ENCODE measurements around the gene DAPP1. TPM values are rescaled to one million over a fixed set of nuclear protein-coding genes. Genes with fewer than 3 reads are reported as not detected.

The DAPP1 gene
- polyA plus RNA-seq, 6 donors from 2014 or later, result 114 to 255 (median 199) TPM

GRCh38 chr4:99846891-99847290 lies 30.3 kb downstream of the DAPP1 start:
- peak overlapping the region in 5 of 6 donors; percentile 44 to 96 (median 83) for H3K27ac Mint-ChIP-seq
- H3K9me3 Mint-ChIP-seq, result no peaks in the 10 kb centered on the region
- H3K27me3 Mint-ChIP-seq, result no peaks in the 10 kb centered on the region
- ATAC-seq (ENCODE audit: low read depth in 2 of 2) (no peak), DNase-seq (no peak)
- H3K36me3 Mint-ChIP-seq, result peaks cover 17% of the 10 kb centered on the region in 2 donors
- peak overlapping the region in 5 of 8 donors; percentile 7 to 74 (median 51) for H3K4me3 Mint-ChIP-seq
- H3K4me1 Mint-ChIP-seq, result peaks cover 42 to 65% (median 42%) of the 10 kb centered on the region in 3 donors

- H3K4me1 Mint-ChIP-seq, result peaks cover 41 to 63% (median 46%) of the 10 kb centered on the region in 3 donors
- H3K4me3 Mint-ChIP-seq, result peak overlapping the region in 7 of 8 donors; percentile 7 to 74 (median 42)
- peaks cover 11 to 12% of the 10 kb centered on the region in 2 donors for H3K36me3 Mint-ChIP-seq
- no peaks in the 10 kb centered on the region for H3K27me3 Mint-ChIP-seq
- ATAC-seq (ENCODE audit: low read depth in 2 of 2) (peak; percentile 90 to 93), DNase-seq (peak; percentile 71)
- no peaks in the 10 kb centered on the region for H3K9me3 Mint-ChIP-seq
- H3K27ac Mint-ChIP-seq, result peak overlapping the region; percentile 44 to 96 (median 78)
These were observed 30.8 kb downstream of the DAPP1 start for GRCh38 chr4:99847362-99847976.

DNA sequence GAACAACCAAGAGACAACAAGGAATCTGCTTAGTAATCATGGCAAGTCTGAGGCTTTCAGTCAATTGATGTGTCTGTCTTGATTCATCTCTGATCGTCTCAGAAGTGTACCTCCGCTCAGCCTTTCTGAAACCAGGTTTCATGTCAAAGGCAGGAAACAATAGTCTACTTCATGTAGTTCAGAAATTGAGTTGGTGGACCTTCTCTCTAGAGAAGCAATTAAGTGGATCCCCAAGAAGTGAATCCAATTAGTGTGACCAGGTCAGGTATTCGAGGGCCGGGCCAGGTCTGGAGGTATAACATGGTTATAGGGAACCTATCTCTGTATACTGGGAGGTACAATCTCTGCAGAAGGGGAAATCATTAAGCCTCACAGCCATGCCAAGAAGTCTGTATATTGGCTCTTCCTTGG lies 32.0 kb downstream of the DAPP1 start:
- Mint-ChIP-seq H3K4me3 (peak overlapping the region in 1 of 8 donors; percentile 35), H3K27me3 (no peaks in the 10 kb centered on the region), H3K27ac (peak overlapping the region in 4 of 6 donors; percentile 33 to 89 (median 77)), H3K36me3 (peaks cover 4 to 13% of the 10 kb centered on the region in 2 donors), H3K4me1 (peaks cover 41 to 61% (median 46%) of the 10 kb centered on the region in 3 donors), H3K9me3 (no peaks in the 10 kb centered on the region)
- no peak for DNase-seq
- ATAC-seq (ENCODE audit: low read depth in 2 of 2), result no peak

DNA sequence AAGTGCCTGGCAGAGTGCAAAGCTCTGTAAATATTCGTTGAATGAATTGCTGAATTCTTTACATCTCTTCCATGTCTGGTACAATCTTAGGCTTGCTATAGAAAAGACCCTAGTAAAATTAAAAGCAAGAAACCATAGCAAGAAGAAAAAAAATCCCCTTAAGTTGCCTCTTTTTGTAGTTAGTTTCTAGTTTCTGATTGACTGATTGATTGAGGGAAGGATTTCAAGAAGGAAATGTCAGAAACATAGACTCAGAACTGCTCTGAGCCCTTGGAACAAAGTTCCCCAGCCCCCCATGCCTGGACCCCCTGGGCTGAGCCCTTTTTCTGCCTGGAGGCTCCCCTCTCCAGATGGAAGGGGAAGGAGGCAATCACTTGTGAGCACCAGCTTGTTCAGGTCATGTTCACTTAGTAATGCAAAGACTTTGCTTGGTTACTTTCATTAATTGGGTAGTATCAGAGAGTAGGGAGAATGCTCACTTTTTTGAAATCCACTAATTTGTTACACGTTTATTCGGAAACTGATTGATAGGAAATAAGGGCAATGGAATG lies 35.6 kb downstream of the DAPP1 start:
- Mint-ChIP-seq H3K4me1 (peaks cover 49 to 66% (median 54%) of the 10 kb centered on the region in 3 donors), H3K27ac (peak overlapping the region in 3 of 6 donors; percentile 28 to 72 (median 57)), H3K4me3 (no peak overlapping the region), H3K27me3 (no peaks in the 10 kb centered on the region), H3K36me3 (peaks cover 23 to 26% of the 10 kb centered on the region in 2 donors), H3K9me3 (no peaks in the 10 kb centered on the region)
- ATAC-seq (ENCODE audit: low read depth in 2 of 2) (no peak), DNase-seq (no peak)

DNA sequence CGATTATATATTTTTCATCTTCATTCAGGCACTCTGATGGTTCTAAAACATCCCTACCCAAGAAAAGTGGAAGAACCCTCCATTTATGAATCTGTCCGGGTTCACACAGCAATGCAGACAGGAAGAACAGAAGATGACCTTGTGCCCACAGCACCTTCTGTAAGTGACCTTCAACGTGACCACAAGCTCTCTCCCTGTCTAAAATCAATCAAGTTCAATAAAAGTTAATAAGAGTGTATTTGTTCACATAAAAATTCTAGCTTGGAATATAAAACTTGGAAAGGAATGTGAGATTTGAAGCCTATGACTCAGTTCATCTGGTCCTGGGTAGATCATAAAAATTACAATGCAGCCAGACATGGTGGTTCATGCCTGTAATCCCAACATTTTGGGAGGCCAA lies 36.6 kb downstream of the DAPP1 start:
- no peaks in the 10 kb centered on the region for H3K9me3 Mint-ChIP-seq
- H3K27me3 Mint-ChIP-seq, result no peaks in the 10 kb centered on the region
- DNase-seq (no peak), ATAC-seq (ENCODE audit: low read depth in 2 of 2) (no peak)
- H3K4me3 Mint-ChIP-seq, result no peak overlapping the region
- H3K4me1 Mint-ChIP-seq, result peaks cover 47 to 62% (median 48%) of the 10 kb centered on the region in 3 donors
- peak overlapping the region in 3 of 6 donors; percentile 42 to 61 (median 57) for H3K27ac Mint-ChIP-seq
- peaks cover 26 to 28% of the 10 kb centered on the region in 2 donors for H3K36me3 Mint-ChIP-seq

GRCh38 chr4:99853999-99854398 lies 37.4 kb downstream of the DAPP1 start:
- Mint-ChIP-seq H3K9me3 (no peaks in the 10 kb centered on the region), H3K27me3 (no peaks in the 10 kb centered on the region), H3K36me3 (peaks cover 26 to 32% of the 10 kb centered on the region in 2 donors), H3K27ac (peak overlapping the region in 2 of 6 donors; percentile 85 to 92), H3K4me3 (no peak overlapping the region), H3K4me1 (peaks cover 43 to 56% (median 48%) of the 10 kb centered on the region in 3 donors)
- DNase-seq, result no peak
- no peak for ATAC-seq (ENCODE audit: low read depth in 2 of 2)

DNA sequence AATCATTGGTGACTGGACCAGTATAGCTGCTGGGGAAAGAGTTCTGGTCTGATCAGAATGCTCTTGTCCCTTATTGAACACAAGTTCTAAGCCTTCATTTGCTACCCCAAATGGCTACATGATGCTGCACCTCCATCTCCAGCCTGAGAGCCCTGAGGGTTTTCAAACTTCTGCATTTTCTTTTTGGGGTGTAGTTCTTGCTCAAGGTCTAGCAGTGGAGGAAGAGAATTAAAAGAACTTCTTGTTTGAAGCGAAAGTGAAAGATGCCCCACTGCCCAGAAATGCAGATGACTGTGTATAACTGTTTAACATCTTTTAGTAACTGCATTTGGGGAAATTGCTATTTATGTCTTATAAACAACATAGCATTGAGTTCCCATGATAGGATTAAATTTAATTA lies 39.1 kb downstream of the DAPP1 start:
- Mint-ChIP-seq H3K4me3 (peak overlapping the region in 5 of 8 donors; percentile 12 to 65 (median 38)), H3K27me3 (no peaks in the 10 kb centered on the region), H3K27ac (peak overlapping the region in 5 of 6 donors; percentile 81 to 92 (median 85)), H3K4me1 (peaks cover 48 to 60% (median 58%) of the 10 kb centered on the region in 3 donors), H3K9me3 (no peaks in the 10 kb centered on the region), H3K36me3 (peaks cover 26 to 32% of the 10 kb centered on the region in 2 donors)
- ATAC-seq (ENCODE audit: low read depth in 2 of 2) (peak; percentile 86 to 91), DNase-seq (peak; percentile 66)

DNA sequence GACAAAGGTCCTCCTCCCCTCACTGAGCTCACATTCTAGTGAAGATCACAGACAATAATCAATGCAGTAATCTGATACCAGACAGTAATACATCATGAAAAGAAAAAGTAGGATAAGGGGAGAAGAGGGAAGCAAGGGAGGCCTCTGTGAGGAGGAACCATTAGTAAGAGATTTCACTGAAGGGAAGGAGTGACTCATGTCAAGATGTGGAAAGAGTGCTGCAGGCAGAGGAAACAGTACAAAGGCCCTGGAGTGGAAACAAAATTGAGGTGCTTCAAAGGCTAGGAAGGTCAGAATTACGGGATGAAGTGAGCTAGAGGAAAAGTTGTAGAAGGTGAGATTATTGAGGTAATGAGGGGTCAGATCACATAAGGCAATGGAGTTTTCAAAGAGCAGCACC lies 39.5 kb downstream of the DAPP1 start:
- Mint-ChIP-seq H3K27me3 (no peaks in the 10 kb centered on the region), H3K4me3 (peak overlapping the region in 7 of 8 donors; percentile 12 to 76 (median 62)), H3K36me3 (peaks cover 26 to 32% of the 10 kb centered on the region in 2 donors), H3K4me1 (peaks cover 44 to 55% (median 54%) of the 10 kb centered on the region in 3 donors), H3K9me3 (no peaks in the 10 kb centered on the region), H3K27ac (peak overlapping the region; percentile 37 to 99 (median 86))
- no peak for DNase-seq
- no peak for ATAC-seq (ENCODE audit: low read depth in 2 of 2)

GRCh38 chr4:99857307-99857706 lies 40.7 kb downstream of the DAPP1 start:
- H3K9me3 Mint-ChIP-seq, result no peaks in the 10 kb centered on the region
- peaks cover 42 to 48% (median 46%) of the 10 kb centered on the region in 3 donors for H3K4me1 Mint-ChIP-seq
- H3K4me3 Mint-ChIP-seq, result peak overlapping the region in 1 of 8 donors; percentile 5
- DNase-seq, result no peak
- no peaks in the 10 kb centered on the region for H3K27me3 Mint-ChIP-seq
- ATAC-seq (ENCODE audit: low read depth in 2 of 2), result no peak
- peaks cover 26 to 32% of the 10 kb centered on the region in 2 donors for H3K36me3 Mint-ChIP-seq
- H3K27ac Mint-ChIP-seq, result peak overlapping the region; percentile 47 to 94 (median 86)

- Mint-ChIP-seq H3K27ac (peak overlapping the region in 5 of 6 donors; percentile 81 to 95 (median 86)), H3K4me3 (peak overlapping the region in 7 of 8 donors; percentile 9 to 77 (median 63)), H3K4me1 (peaks cover 38 to 42% (median 40%) of the 10 kb centered on the region in 3 donors), H3K27me3 (no peaks in the 10 kb centered on the region), H3K9me3 (no peaks in the 10 kb centered on the region), H3K36me3 (peaks cover 19 to 21% of the 10 kb centered on the region in 2 donors)
- ATAC-seq (ENCODE audit: low read depth in 2 of 2), result peak; percentile 35 to 60
- DNase-seq, result no peak
These were observed 43.0 kb downstream of the DAPP1 start for GRCh38 chr4:99859618-99860017.

DNA sequence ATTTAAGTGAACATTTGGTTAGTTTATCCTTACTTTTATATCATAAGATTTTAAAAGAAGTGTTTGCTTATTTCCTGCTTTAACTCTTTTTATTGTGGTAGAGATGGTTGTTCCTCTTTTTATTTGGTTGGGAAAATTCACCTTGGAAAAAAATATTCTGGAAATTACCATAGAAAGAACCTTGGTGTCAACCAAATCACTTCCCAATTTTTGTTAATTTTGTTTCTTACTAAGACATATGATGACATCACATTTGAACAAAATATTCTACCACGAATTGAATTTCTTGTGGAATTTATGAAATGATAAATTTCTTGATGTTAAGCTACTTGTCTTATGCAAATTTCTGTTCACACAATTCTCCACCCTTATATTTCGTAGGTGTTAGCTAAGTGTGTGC lies 43.9 kb downstream of the DAPP1 start:
- DNase-seq (no peak), ATAC-seq (ENCODE audit: low read depth in 2 of 2) (no peak)
- H3K4me3 Mint-ChIP-seq, result no peak overlapping the region
- H3K27ac Mint-ChIP-seq, result peak overlapping the region in 5 of 6 donors; percentile 36 to 95 (median 60)
- peaks cover 10 to 14% of the 10 kb centered on the region in 2 donors for H3K36me3 Mint-ChIP-seq
- H3K4me1 Mint-ChIP-seq, result peaks cover 30 to 33% (median 31%) of the 10 kb centered on the region in 3 donors
- no peaks in the 10 kb centered on the region for H3K27me3 Mint-ChIP-seq
- H3K9me3 Mint-ChIP-seq, result no peaks in the 10 kb centered on the region

- no peak for ATAC-seq (ENCODE audit: low read depth in 2 of 2)
- no peaks in the 10 kb centered on the region for H3K27me3 Mint-ChIP-seq
- peaks cover 3 to 15% of the 10 kb centered on the region in 2 donors for H3K36me3 Mint-ChIP-seq
- peaks cover 22 to 26% (median 23%) of the 10 kb centered on the region in 3 donors for H3K4me1 Mint-ChIP-seq
- no peaks in the 10 kb centered on the region for H3K9me3 Mint-ChIP-seq
- no peak overlapping the region for H3K4me3 Mint-ChIP-seq
- H3K27ac Mint-ChIP-seq, result peak overlapping the region in 4 of 6 donors; percentile 36 to 92 (median 55)
- DNase-seq, result no peak
These were observed 44.7 kb downstream of the DAPP1 start for GRCh38 chr4:99861120-99861905.

- peaks cover 10 to 12% (median 11%) of the 10 kb centered on the region in 3 donors for H3K4me1 Mint-ChIP-seq
- H3K9me3 Mint-ChIP-seq, result no peaks in the 10 kb centered on the region
- peaks cover 0 to 4% of the 10 kb centered on the region in 2 donors for H3K36me3 Mint-ChIP-seq
- peak overlapping the region in 1 of 6 donors; percentile 31 for H3K27ac Mint-ChIP-seq
- no peak overlapping the region for H3K4me3 Mint-ChIP-seq
- ATAC-seq (ENCODE audit: low read depth in 2 of 2) (no peak), DNase-seq (no peak)
- no peaks in the 10 kb centered on the region for H3K27me3 Mint-ChIP-seq
These were observed 47.2 kb downstream of the DAPP1 start for GRCh38 chr4:99863804-99864203.
